H9 (cell line): ENCODE data around the gene OR2T10. TPM values are rescaled to one million over a fixed set of nuclear protein-coding genes. Genes with fewer than 3 reads are reported as not detected.

Experiments
- DNase-seq: peaks from one replicate; pipeline ENCODE4 v3.0.0-alpha.2; 2017
- H2AFZ ChIP-seq: one replicate; pipeline ENCODE4 v1.6.1; 2013; ENCODE audit warnings: mild to moderate bottlenecking, low read length, control low read depth, moderate library complexity
- H2AK5ac ChIP-seq: 2 replicates; pipeline ENCODE4 v1.6.1; 2013; ENCODE audit warnings: low read length, control low read depth, mixed read lengths; ENCODE audit not compliant: insufficient read length
- H2BK120ac ChIP-seq: one replicate; pipeline ENCODE4 v1.6.1; 2013; ENCODE audit warnings: low read depth, mild to moderate bottlenecking, low read length, control low read depth, inconsistent platforms; ENCODE audit not compliant: poor library complexity, severe bottlenecking
- H2BK12ac ChIP-seq: 2 replicates; pipeline ENCODE4 v1.6.1; 2013; ENCODE audit warnings: low read length, control low read depth, mixed read lengths, low read depth; ENCODE audit not compliant: insufficient read length
- H2BK15ac ChIP-seq: 2 replicates; pipeline ENCODE4 v1.6.1; 2013; ENCODE audit warnings: low read depth, low read length, control low read depth
- H2BK20ac ChIP-seq: one replicate; pipeline ENCODE4 v1.6.1; 2013; ENCODE audit warnings: low read depth, mild to moderate bottlenecking, low read length, control low read depth, inconsistent platforms; ENCODE audit not compliant: poor library complexity, severe bottlenecking
- H2BK5ac ChIP-seq: 2 replicates; pipeline ENCODE4 v1.6.1; 2013; ENCODE audit warnings: low read length, control low read depth, mixed read lengths; ENCODE audit not compliant: insufficient read length
- H3K14ac ChIP-seq: 2 replicates; pipeline ENCODE4 v1.6.1; 2013; ENCODE audit warnings: low read length, control low read depth; ENCODE audit not compliant: insufficient read depth
- H3K18ac ChIP-seq: 2 replicates; pipeline ENCODE4 v1.6.1; 2013; ENCODE audit warnings: low read depth, mild to moderate bottlenecking, mixed read lengths, low read length, control low read depth; ENCODE audit not compliant: insufficient read length
- H3K23ac ChIP-seq: 2 replicates; pipeline ENCODE4 v1.6.1; 2013; ENCODE audit warnings: low read length, control low read depth, mixed read lengths, low read depth; ENCODE audit not compliant: insufficient read length
- H3K23me2 ChIP-seq: 2 replicates; pipeline ENCODE4 v1.6.1; 2013; ENCODE audit warnings: low read depth, mild to moderate bottlenecking, mixed read lengths, low read length, control low read depth; ENCODE audit not compliant: insufficient read length, poor library complexity, severe bottlenecking
- H3K27ac ChIP-seq: 2 replicates; pipeline ENCODE4 v1.5.1; 2013; ENCODE audit warnings: low read length, control low read depth, mixed read lengths, low read depth; ENCODE audit not compliant: insufficient read length
- H3K27me3 ChIP-seq: 2 replicates; pipeline ENCODE4 v1.6.1; 2013; ENCODE audit warnings: low read length, control low read depth, inconsistent platforms; ENCODE audit not compliant: insufficient read depth
- H3K4ac ChIP-seq: 2 replicates; pipeline ENCODE4 v1.6.1; 2013; ENCODE audit warnings: low read depth, mild to moderate bottlenecking, control low read depth, inconsistent platforms, low read length, moderate library complexity
- H3K4me1 ChIP-seq: 2 replicates; pipeline ENCODE4 v1.6.1; 2013; ENCODE audit warnings: low read length, control low read depth, inconsistent platforms; ENCODE audit not compliant: insufficient read depth
- H3K4me2 ChIP-seq: 2 replicates; pipeline ENCODE4 v1.6.1; 2013; ENCODE audit warnings: low read length, control low read depth, mixed read lengths; ENCODE audit not compliant: insufficient read length, insufficient read depth
- H3K56ac ChIP-seq: 2 replicates; pipeline ENCODE4 v1.6.1; 2013; ENCODE audit warnings: low read depth, mild to moderate bottlenecking, mixed read lengths, low read length, control low read depth; ENCODE audit not compliant: insufficient read length
- H3K79me1 ChIP-seq: 2 replicates; pipeline ENCODE4 v1.6.1; 2013; ENCODE audit warnings: low read depth, mild to moderate bottlenecking, moderate library complexity, low read length, control low read depth, inconsistent platforms; ENCODE audit not compliant: insufficient read depth, poor library complexity, severe bottlenecking
- H3K79me2 ChIP-seq: 2 replicates; pipeline ENCODE4 v1.6.1; 2013; ENCODE audit warnings: low read length, control low read depth, inconsistent platforms; ENCODE audit not compliant: insufficient read depth
- H3K9ac ChIP-seq: 2 replicates; pipeline ENCODE4 v1.6.1; 2013; ENCODE audit warnings: low read length, control low read depth, mixed read lengths; ENCODE audit not compliant: insufficient read length; ENCODE audit errors: extremely low read depth
- H3K9me3 ChIP-seq: one replicate; pipeline ENCODE4 v1.6.1; 2013; ENCODE audit warnings: low read depth, low read length, inconsistent platforms; ENCODE audit not compliant: control insufficient read depth
- H3T11ph ChIP-seq: one replicate; pipeline ENCODE4 v1.6.1; 2013; ENCODE audit warnings: mild to moderate bottlenecking, low read length, control low read depth, inconsistent platforms
- H4K20me1 ChIP-seq: one replicate; pipeline ENCODE4 v1.6.1; 2013; ENCODE audit not compliant: control insufficient read depth, insufficient read length, insufficient read depth
- H4K5ac ChIP-seq: 2 replicates; pipeline ENCODE4 v1.6.1; 2013; ENCODE audit warnings: low read depth, mild to moderate bottlenecking, mixed read lengths, low read length, control low read depth; ENCODE audit not compliant: insufficient read length
- H4K8ac ChIP-seq: replicated peaks from 2 replicates; pipeline ENCODE4 v1.6.1; 2013; ENCODE audit warnings: low read length, control low read depth, mixed read lengths, low read depth; ENCODE audit not compliant: insufficient read length
- H4K91ac ChIP-seq: 2 replicates; pipeline ENCODE4 v1.6.1; 2013; ENCODE audit warnings: low read depth, mild to moderate bottlenecking, moderate library complexity, mixed read lengths, low read length, control low read depth; ENCODE audit not compliant: insufficient read length
- H3K27ac Mint-ChIP-seq, 3 experiments: 2 replicates in 2 of 3; 3 replicates in 1 of 3; pipeline ENCODE4 v1.8.0; 2020 to 2021; ENCODE audit warnings: mixed read lengths in 3 of 3, mild to moderate bottlenecking in 1 of 3, moderate library complexity in 1 of 3
- H3K27me3 Mint-ChIP-seq: 2 replicates; pipeline ENCODE4 v1.8.0; 2021; ENCODE audit warnings: low read depth, mild to moderate bottlenecking, moderate library complexity, mixed read lengths
- H3K36me3 Mint-ChIP-seq, 3 experiments: 2 replicates in 2 of 3; 3 replicates in 1 of 3; pipeline ENCODE4 v1.8.0; 2020 to 2021; ENCODE audit warnings: low read depth in 3 of 3, mixed read lengths in 3 of 3; ENCODE audit not compliant: insufficient read depth in 1 of 3
- H3K4me1 Mint-ChIP-seq, 2 experiments: 2 replicates each; pipeline ENCODE4 v1.8.0; 2020; ENCODE audit warnings: mixed read lengths in 2 of 2
- H3K4me3 Mint-ChIP-seq, 2 experiments: 2 replicates in 1 of 2; 3 replicates in 1 of 2; pipeline ENCODE4 v1.8.0; 2020 to 2021; ENCODE audit warnings: mild to moderate bottlenecking in 2 of 2, mixed read lengths in 2 of 2, moderate library complexity in 1 of 2
- H3K9me3 Mint-ChIP-seq, 2 experiments: 2 replicates in 1 of 2; 3 replicates in 1 of 2; pipeline ENCODE4 v1.8.0; 2020; ENCODE audit warnings: mild to moderate bottlenecking in 2 of 2, mixed read lengths in 2 of 2, moderate library complexity in 1 of 2
- WGBS: extraction: QIAGEN DNeasy Blood & Tissue Kit; methylation state at CpG from one replicate; pipeline ENCODE4 v1.1.7; 2013; ENCODE audit warnings: missing lambda C conversion rate, low lambda C conversion rate, mixed read lengths; ENCODE audit not compliant: insufficient read length; ENCODE audit errors: extremely low coverage; 5-methylcytosine and 5-hydroxymethylcytosine counted together
- total RNA-seq: library from RNA; stranded (reverse); gene quantifications from 2 replicates; pipeline ENCODE4 v1.2.1, GENCODE V29; 2021
- TF ChIP-seq, protein P1 (sequence below): fragments of 200-600 bp; sonication (generic); conservative IDR thresholded peaks from 3 replicates; pipeline ENCODE4 v1.8.0; 2021; ENCODE audit warnings: antibody characterized with exemption, mild to moderate bottlenecking

OR2T10 gene
- total RNA-seq, 1 experiment from 2014 or later = not detected

DNA sequence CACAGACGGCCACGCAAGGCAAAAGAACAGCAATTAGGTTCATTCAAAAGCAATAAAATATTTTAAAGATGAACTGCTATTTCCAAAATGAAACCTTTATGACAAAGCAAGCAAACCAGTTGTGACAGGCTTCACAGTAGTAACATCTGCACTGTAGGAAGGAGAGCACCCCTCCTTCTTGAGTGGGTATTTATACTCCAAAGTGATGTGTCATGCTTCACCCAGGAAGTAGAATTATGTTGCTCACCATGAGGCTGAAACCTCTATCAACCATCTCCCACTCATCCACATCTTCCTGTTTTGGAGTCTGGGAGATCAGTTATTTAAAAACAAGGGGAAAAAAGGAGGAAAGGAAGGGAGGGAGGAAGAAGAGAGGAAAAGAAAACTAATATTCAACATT, 885 bp downstream of the OR2T10 start:
- H3K23me2 ChIP-seq = no peaks in the 10 kb centered on the region
- H3K79me1 ChIP-seq = no peaks in the 10 kb centered on the region
- peaks cover 71 to 78% of the 10 kb centered on the region in 2 experiments for H3K9me3 Mint-ChIP-seq
- no peak overlapping the region for H4K5ac ChIP-seq
- no peaks in the 10 kb centered on the region for H4K20me1 ChIP-seq
- H3T11ph ChIP-seq = no peak overlapping the region
- H2AK5ac ChIP-seq = no peak overlapping the region
- no peaks in the 10 kb centered on the region for H3K27me3 ChIP-seq
- no peak overlapping the region for H2BK12ac ChIP-seq
- no peak overlapping the region for H3K4ac ChIP-seq
- H2AFZ ChIP-seq = no peak overlapping the region
- no peak overlapping the region for H3K4me3 Mint-ChIP-seq
- no peaks in the 10 kb centered on the region for H3K79me2 ChIP-seq
- TF ChIP-seq, protein P1, sequence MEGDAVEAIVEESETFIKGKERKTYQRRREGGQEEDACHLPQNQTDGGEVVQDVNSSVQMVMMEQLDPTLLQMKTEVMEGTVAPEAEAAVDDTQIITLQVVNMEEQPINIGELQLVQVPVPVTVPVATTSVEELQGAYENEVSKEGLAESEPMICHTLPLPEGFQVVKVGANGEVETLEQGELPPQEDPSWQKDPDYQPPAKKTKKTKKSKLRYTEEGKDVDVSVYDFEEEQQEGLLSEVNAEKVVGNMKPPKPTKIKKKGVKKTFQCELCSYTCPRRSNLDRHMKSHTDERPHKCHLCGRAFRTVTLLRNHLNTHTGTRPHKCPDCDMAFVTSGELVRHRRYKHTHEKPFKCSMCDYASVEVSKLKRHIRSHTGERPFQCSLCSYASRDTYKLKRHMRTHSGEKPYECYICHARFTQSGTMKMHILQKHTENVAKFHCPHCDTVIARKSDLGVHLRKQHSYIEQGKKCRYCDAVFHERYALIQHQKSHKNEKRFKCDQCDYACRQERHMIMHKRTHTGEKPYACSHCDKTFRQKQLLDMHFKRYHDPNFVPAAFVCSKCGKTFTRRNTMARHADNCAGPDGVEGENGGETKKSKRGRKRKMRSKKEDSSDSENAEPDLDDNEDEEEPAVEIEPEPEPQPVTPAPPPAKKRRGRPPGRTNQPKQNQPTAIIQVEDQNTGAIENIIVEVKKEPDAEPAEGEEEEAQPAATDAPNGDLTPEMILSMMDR = no peak
- H3K18ac ChIP-seq = no peak overlapping the region
- no peak overlapping the region for H3K56ac ChIP-seq
- no peaks in the 10 kb centered on the region for H3K4me1 ChIP-seq
- H3K9me3 ChIP-seq = peaks cover 75% of the 10 kb centered on the region
- H3K27ac ChIP-seq = no peak overlapping the region
- no peak overlapping the region for H3K4me2 ChIP-seq
- no peak overlapping the region for H3K14ac ChIP-seq
- H3K27me3 Mint-ChIP-seq = no peaks in the 10 kb centered on the region; the same call in 1 of the 2 replicates
- H3K36me3 Mint-ChIP-seq = peaks cover 2 to 20% (median 6%) of the 10 kb centered on the region in 3 experiments; a peak in 3 of 7 replicates
- H3K4me1 Mint-ChIP-seq = no peaks in the 10 kb centered on the region
- no peak overlapping the region for H2BK20ac ChIP-seq
- H3K27ac Mint-ChIP-seq = no peak overlapping the region
- no peak overlapping the region for H2BK15ac ChIP-seq
- H3K9ac ChIP-seq = no peak overlapping the region
- no CpG with 5 or more reads among the region's 2 CpGs for WGBS
- no peak overlapping the region for H4K91ac ChIP-seq
- DNase-seq = no peak
- H3K23ac ChIP-seq = no peak overlapping the region
- H4K8ac ChIP-seq = no peak overlapping the region
- H2BK120ac ChIP-seq = no peak overlapping the region
- H2BK5ac ChIP-seq = no peak overlapping the region
